ENCODE measurements around the gene OR51E1. TPM values are rescaled to one million over a fixed set of nuclear protein-coding genes. Genes with fewer than 3 reads are reported as not detected.

The OR51E1 gene
- polyA plus RNA-seq, 1 donor = 2.2 TPM

Other genes with a start within 250 kb of the OR51E1 start
- gene OR52K2, start 194.7 kb upstream of the OR51E1 start, polyA plus RNA-seq (ENCODE audit: insufficient read length) = not detected
- 0.18 TPM for gene OR52K1, start 161.3 kb upstream of the OR51E1 start, polyA plus RNA-seq (ENCODE audit: insufficient read length)
- not detected for gene OR52M1, start 98.8 kb upstream of the OR51E1 start, polyA plus RNA-seq (ENCODE audit: insufficient read length)
- not detected for gene OR52I2, start 62.2 kb upstream of the OR51E1 start, polyA plus RNA-seq (ENCODE audit: insufficient read length)
- gene OR52I1, start 49.9 kb upstream of the OR51E1 start, polyA plus RNA-seq (ENCODE audit: insufficient read length) = not detected
- gene TRIM68, start 35.8 kb upstream of the OR51E1 start, polyA plus RNA-seq (ENCODE audit: insufficient read length) = 8.7 TPM
- not detected for gene OR51D1, start 6.5 kb upstream of the OR51E1 start, polyA plus RNA-seq (ENCODE audit: insufficient read length)
- 0.83 TPM for gene OR51E2, start 53.9 kb downstream of the OR51E1 start, polyA plus RNA-seq (ENCODE audit: insufficient read length)
- gene MMP26, start 60.8 kb downstream of the OR51E1 start, polyA plus RNA-seq (ENCODE audit: insufficient read length) = not detected
- not detected for gene OR51F1, start 126.0 kb downstream of the OR51E1 start, polyA plus RNA-seq (ENCODE audit: insufficient read length)
- not detected for gene OR52R1, start 160.4 kb downstream of the OR51E1 start, polyA plus RNA-seq (ENCODE audit: insufficient read length)
- gene OR51F2, start 177.3 kb downstream of the OR51E1 start, polyA plus RNA-seq (ENCODE audit: insufficient read length) = not detected
- gene OR51S1, start 205.2 kb downstream of the OR51E1 start, polyA plus RNA-seq (ENCODE audit: insufficient read length) = not detected
- gene OR51T1, start 237.9 kb downstream of the OR51E1 start, polyA plus RNA-seq (ENCODE audit: insufficient read length) = not detected